ENCODE measurements around the gene LLGL2.

- no peak for TF ChIP-seq POLR2AphosphoS5 (IDR thresholded peaks at IDR 0.05)
- no peak for TF ChIP-seq CTCF (IDR thresholded peaks at IDR 0.05)
Observed at GRCh38 chr17:75486151-75486550, 39.3 kb upstream of the LLGL2 start.
